Common myeloid progenitor, CD34-positive (primary cell): Measurements from ENCODE around the gene CACUL1.

Source experiments
- CTCF ChIA-PET: fragments of 350-600 bp; sonication (Branson Sonifier 250); formaldehyde crosslinking; loops from one replicate; lab custom pipeline; 2021; ENCODE audit warnings: antibody characterized with exemption; lab: Charles Lee
- POLR2A ChIA-PET: fragments of 350-600 bp; sonication (Branson Sonifier 250); formaldehyde crosslinking; loops from one replicate; lab custom pipeline; 2021; ENCODE audit warnings: antibody characterized with exemption; lab: Charles Lee
- DNase-seq, 3 donors: peaks; one replicate each; pipeline versions ENCODE4 v3.0.0 to v3.0.0-alpha.2; 2013
- H3K27ac ChIP-seq, 2 experiments: 1 replicate in 1 of 2; 2 replicates in 1 of 2; pipeline ENCODE4 v1.7.0; 2013; ENCODE audit warnings: inconsistent platforms in 2 of 2, low read length in 2 of 2, mild to moderate bottlenecking in 2 of 2, low read depth in 1 of 2, moderate library complexity in 1 of 2; ENCODE audit not compliant: severe bottlenecking in 2 of 2, insufficient read depth in 1 of 2, poor library complexity in 1 of 2
- H3K27me3 ChIP-seq, 5 experiments: replicated peaks in 2 of 5; 1 replicate in 3 of 5; 2 replicates in 2 of 5; pipeline versions ENCODE4 v1.6.1 to v1.7.0; 2013; ENCODE audit warnings: low read length in 4 of 5, mild to moderate bottlenecking in 2 of 5, moderate library complexity in 2 of 5, inconsistent platforms in 1 of 5; ENCODE audit not compliant: insufficient read depth in 5 of 5, control insufficient read depth in 4 of 5
- H3K36me3 ChIP-seq, 4 experiments: 1 replicate in 2 of 4; 2 replicates in 2 of 4; pipeline versions ENCODE4 v1.6.1 to v1.7.0; 2013; ENCODE audit warnings: low read length in 3 of 4, control low read depth in 1 of 4, mild to moderate bottlenecking in 1 of 4; ENCODE audit not compliant: control insufficient read depth in 4 of 4, insufficient read depth in 4 of 4
- H3K4me1 ChIP-seq, 4 experiments: 1 replicate in 3 of 4; 2 replicates in 1 of 4; pipeline versions ENCODE4 v1.6.1 to v1.7.1; 2013; ENCODE audit warnings: low read length in 3 of 4, mild to moderate bottlenecking in 3 of 4, control low read depth in 1 of 4, inconsistent platforms in 1 of 4, moderate library complexity in 1 of 4; ENCODE audit not compliant: control insufficient read depth in 4 of 4, insufficient read depth in 4 of 4; ENCODE audit errors: control extremely low read depth in 1 of 4
- H3K4me3 ChIP-seq, 7 experiments: 1 replicate in 4 of 7; 2 replicates in 3 of 7; pipeline versions ENCODE4 v1.5.1 to v1.7.0; 2013; ENCODE audit warnings: mild to moderate bottlenecking in 7 of 7, low read length in 6 of 7, moderate library complexity in 6 of 7, inconsistent platforms in 2 of 7, low read depth in 2 of 7, control low read depth in 1 of 7; ENCODE audit not compliant: insufficient read depth in 4 of 7, control insufficient read depth in 1 of 7; ENCODE audit errors: extremely low read depth in 1 of 7
- H3K9me3 ChIP-seq, 5 experiments: 1 replicate in 4 of 5; 2 replicates in 1 of 5; pipeline versions ENCODE4 v1.6.1 to v1.7.1; 2013; ENCODE audit warnings: low read length in 4 of 5, mild to moderate bottlenecking in 2 of 5, inconsistent platforms in 1 of 5, low read depth in 1 of 5, moderate library complexity in 1 of 5; ENCODE audit not compliant: control insufficient read depth in 4 of 5, insufficient read depth in 2 of 5; ENCODE audit errors: control extremely low read depth in 1 of 5
- WGBS: methylation state at CpG from one replicate; pipeline ENCODE4 v1.1.5; 2013; ENCODE audit not compliant: insufficient coverage; 5-methylcytosine and 5-hydroxymethylcytosine counted together

CACUL1 gene

DNA sequence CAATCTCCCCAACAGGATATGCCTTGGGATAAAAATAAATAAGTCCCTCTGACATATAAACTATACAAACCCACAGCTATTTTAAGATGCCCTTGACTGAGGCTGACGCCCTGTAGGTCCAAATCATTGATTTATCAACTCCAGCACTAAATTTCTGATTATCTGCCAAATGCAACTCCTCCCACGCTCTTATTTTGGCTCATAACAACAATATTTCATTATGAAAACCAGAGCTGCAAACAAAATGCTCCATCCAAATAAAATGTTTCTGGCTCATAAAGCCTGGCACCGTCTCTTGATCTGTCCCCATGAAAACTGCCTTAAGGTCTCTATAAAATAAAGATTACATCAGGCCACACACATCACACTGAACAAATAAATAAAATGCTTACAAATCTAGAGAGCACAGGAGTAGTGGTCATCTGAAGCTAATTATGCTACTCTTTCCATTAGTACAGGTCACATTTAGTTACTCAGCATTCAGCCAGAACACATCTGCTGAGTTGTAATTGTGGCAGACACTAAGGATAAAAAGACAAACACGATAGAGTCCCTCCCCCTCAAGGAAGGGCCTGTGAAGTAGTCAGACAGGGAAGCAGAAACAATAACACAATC lies 28.8 kb downstream of the CACUL1 start:
- ChIA-PET CTCF (interaction anchor here (1.0 to 1.4 kb wide), 4 partner anchors 9 to 158 kb away, joined by 3 read pairs; no protein-coding TSS in a partner anchor), POLR2A (no interaction called here)

DNA sequence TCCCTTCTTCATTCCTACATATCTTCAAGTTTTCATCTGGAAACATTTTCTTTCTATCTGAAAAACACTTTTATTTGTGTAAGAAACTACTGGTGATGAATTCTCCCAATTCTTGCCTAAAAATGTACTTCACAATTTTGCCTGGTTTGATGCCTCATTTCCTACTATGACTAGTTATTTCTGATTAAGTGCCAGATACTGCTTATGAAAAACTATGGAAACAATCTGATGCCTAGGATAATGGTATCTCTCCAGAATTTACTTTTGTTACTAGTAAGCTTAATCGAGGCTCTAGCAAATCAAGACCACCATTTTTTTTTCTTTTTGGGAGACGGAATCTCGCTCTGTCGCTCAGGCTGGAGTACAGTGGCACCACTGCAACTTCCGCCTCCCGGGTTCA lies 31.3 kb downstream of the CACUL1 start:
- ChIA-PET POLR2A (no interaction called here), CTCF (no interaction called here)
- Histone ChIP-seq H3K36me3 (peaks cover 4 to 17% (median 10%) of the 10 kb centered on the region in 4 experiments), H3K27ac (no peak overlapping the region), H3K27me3 (no peaks in the 10 kb centered on the region), H3K4me1 (peaks cover 0 to 3% (median under 1%) of the 10 kb centered on the region in 4 experiments), H3K9me3 (no peaks in the 10 kb centered on the region), H3K4me3 (no peak overlapping the region)
- 91% methylated on average over 4 of the region's 6 CpGs for WGBS
- no peak for DNase-seq

More for the DNA sequence above, 28.8 kb downstream of the CACUL1 start:
- H3K27me3 ChIP-seq: no peaks in the 10 kb centered on the region
- DNase-seq: no peak
- peaks cover 12 to 22% (median 21%) of the 10 kb centered on the region in 4 experiments for H3K4me1 ChIP-seq
- 90% methylated on average over 2 of the region's 4 CpGs for WGBS
- no peaks in the 10 kb centered on the region for H3K9me3 ChIP-seq
- H3K36me3 ChIP-seq: peaks cover 2 to 17% (median 10%) of the 10 kb centered on the region in 4 experiments
- H3K27ac ChIP-seq: no peak overlapping the region
- H3K4me3 ChIP-seq: no peak overlapping the region

DNA sequence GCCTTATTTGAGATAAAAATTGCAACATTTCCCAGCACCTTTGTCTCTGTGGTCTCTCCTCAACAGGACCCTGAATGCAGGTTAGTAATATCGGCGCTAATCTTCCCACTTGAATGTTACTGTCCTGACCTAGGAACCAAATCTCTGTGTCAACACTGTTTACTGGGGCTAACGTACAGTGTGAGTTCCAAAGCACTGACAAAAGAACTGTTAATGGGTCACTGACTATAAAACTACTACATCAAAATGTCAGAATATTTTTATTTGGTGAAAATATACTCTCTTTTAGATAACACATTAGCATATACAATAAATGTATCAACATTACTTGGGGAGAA lies 33.3 kb downstream of the CACUL1 start:
- POLR2A ChIA-PET: interaction anchor here (0.6 kb wide), 1 partner anchor 26 kb away, joined by 3 read pairs; no protein-coding TSS in a partner anchor

DNA sequence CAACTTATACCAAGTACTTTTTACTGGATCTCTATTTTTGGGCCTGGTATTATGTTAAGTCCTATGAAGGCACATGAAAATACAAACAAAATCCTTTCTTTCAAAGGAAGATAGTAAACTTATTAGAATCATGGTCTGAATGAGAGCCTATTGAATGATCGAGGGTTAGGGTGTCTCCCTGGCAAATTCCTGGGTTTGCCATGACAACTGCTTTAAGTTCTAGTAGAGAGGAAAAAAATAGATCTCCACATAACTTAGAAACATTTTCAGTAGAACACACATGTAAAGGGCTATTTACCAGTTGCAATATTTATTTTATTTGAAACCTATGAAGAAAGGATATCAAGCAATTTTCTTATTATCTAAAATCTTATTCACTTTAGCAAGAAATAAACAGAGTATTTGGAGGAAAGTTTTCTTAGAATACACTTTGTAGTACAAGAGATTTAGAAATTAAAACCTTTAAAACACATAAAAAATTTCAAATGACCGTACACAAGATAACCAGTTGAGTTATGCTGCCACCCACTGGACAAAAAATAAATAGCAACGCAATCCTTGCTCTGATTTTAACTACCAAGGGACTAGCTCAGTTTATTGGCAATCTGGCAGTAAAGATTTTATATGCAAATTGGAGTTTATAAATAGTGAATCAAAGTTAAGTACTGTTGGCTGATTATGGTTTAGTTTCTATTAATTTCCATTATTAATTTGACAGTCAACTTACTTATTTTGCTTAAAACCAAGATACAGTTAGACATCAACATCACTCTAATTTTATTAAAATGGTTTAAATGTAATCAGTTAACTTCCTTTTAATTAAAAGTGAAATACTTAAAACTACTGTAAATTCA lies 33.9 kb downstream of the CACUL1 start:
- ChIA-PET POLR2A (interaction anchor here (1.1 kb wide), 1 partner anchor 33 kb away, joined by 3 read pairs; no protein-coding TSS in a partner anchor), CTCF (interaction anchor here (0.7 to 2.5 kb wide), 10 partner anchors 9 to 152 kb away, joined by 3 to 27 read pairs (median 4); partner anchors contain the start of gene CACUL1)
- WGBS: no CpG with 5 or more reads among the region's 3 CpGs
- Histone ChIP-seq H3K27ac (no peak overlapping the region), H3K9me3 (no peaks in the 10 kb centered on the region), H3K27me3 (no peaks in the 10 kb centered on the region), H3K4me1 (no peaks in the 10 kb centered on the region), H3K4me3 (no peak overlapping the region), H3K36me3 (peaks cover 4 to 16% (median 7%) of the 10 kb centered on the region in 4 experiments)
- DNase-seq: peak; percentile 47 to 71 (median 56)

More for the DNA sequence above, 33.3 kb downstream of the CACUL1 start:
- WGBS: 100% methylated on average over 2 of the region's 3 CpGs
- Histone ChIP-seq H3K36me3 (peaks cover 6 to 22% (median 8%) of the 10 kb centered on the region in 4 experiments), H3K27ac (no peak overlapping the region), H3K9me3 (no peaks in the 10 kb centered on the region), H3K27me3 (no peaks in the 10 kb centered on the region), H3K4me3 (no peak overlapping the region), H3K4me1 (no peaks in the 10 kb centered on the region)
- DNase-seq: no peak
- CTCF ChIA-PET: interaction anchor here (0.7 to 0.9 kb wide), 3 partner anchors 8 to 56 kb away, joined by 3 to 4 read pairs (median 3); no protein-coding TSS in a partner anchor

DNA sequence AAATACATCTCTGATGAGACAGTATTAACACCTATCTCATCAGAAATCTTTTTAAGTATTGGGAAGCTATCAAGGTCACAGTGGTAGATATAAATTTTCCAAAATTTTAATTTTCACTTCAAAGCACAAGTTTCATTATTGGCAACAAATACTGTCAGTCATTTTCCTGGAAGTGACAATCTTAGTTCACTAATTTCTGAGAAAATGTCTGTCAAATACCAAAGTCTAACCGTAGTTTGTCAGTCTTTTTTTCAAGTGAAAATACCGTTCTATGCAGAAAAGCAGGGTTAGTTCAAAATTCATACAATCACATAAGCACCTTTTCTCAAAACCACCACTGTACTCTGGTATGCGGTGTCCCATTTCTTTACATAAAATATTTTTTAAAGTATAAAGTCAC lies 40.4 kb downstream of the CACUL1 start:
- ChIA-PET POLR2A (no interaction called here), CTCF (interaction anchor here (2.8 kb wide), 1 partner anchor 145 kb away, joined by 7 read pairs; no protein-coding TSS in a partner anchor)
- 88% methylated on average over 1 of the region's 3 CpGs for WGBS
- no peak for DNase-seq
- H3K36me3 ChIP-seq: peaks cover 3 to 27% (median 11%) of the 10 kb centered on the region in 4 experiments
- H3K9me3 ChIP-seq: no peaks in the 10 kb centered on the region
- H3K27me3 ChIP-seq: no peaks in the 10 kb centered on the region
- no peaks in the 10 kb centered on the region for H3K4me1 ChIP-seq
- H3K27ac ChIP-seq: no peak overlapping the region
- H3K4me3 ChIP-seq: no peak overlapping the region

DNA sequence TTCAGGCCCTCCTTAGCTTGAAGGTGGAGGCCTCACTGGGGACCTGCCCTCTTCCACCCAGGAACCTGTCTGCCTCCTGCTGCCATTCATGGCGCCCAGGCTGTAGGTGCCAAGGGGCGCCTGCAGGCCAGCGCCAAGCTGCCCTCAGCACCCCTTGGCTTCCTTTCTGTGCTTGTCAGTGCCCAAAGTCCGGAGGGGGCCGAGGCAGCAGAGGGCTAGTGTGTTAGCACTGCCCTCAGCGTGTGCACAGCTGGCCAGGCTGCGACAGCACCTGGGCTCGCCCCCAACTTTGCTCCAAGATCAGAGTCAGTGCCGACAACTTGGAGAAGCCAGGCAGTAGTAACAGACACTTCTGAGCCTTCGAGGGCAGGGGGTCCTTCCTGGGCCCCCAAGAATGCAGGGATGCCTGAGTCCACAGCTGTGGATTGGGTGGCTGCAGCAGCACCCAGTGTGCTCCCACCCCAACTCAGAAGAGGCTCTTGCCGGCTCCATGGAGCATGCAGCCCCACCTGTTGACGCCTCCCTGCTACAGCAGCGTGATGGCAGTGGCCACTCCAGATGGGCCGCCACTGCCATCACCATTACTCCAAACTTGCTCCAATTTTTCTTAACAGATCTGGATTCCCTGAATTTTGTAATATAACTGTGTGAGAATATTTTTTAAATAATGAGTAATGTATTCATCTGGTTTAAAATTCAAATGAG lies 41.7 kb downstream of the CACUL1 start:
- WGBS: 98% methylated on average over 10 of the region's 14 CpGs

More for the DNA sequence above, 41.7 kb downstream of the CACUL1 start:
- Histone ChIP-seq H3K9me3 (no peaks in the 10 kb centered on the region), H3K27me3 (no peaks in the 10 kb centered on the region), H3K36me3 (peaks cover 1 to 26% (median 10%) of the 10 kb centered on the region in 4 experiments), H3K27ac (no peak overlapping the region), H3K4me3 (no peak overlapping the region), H3K4me1 (no peaks in the 10 kb centered on the region)
- POLR2A ChIA-PET: no interaction called here
- CTCF ChIA-PET: interaction anchor here (1.6 to 2.8 kb wide), 2 partner anchors 7 to 144 kb away, joined by 4 to 7 read pairs; no protein-coding TSS in a partner anchor
- DNase-seq: no peak
